ENCODE results near the gene TNS3. TPM values are rescaled to one million over a fixed set of nuclear protein-coding genes. Genes with fewer than 3 reads are reported as not detected.

Gene TNS3
- total RNA-seq, 1 donor from 2014 or later = 30.3 TPM

GRCh38 chr7:47496056-47496665 lies 85.8 kb downstream of the TNS3 start:
- Mint-ChIP-seq H3K4me3 (peak overlapping the region; percentile 60), H3K27me3 (no peaks in the 10 kb centered on the region), H3K4me1 (peaks cover 72% of the 10 kb centered on the region), H3K27ac (peak overlapping the region; percentile 83), H3K36me3 (ENCODE audit: low read depth) (peaks cover 4% of the 10 kb centered on the region), H3K9me3 (no peaks in the 10 kb centered on the region)
- ChIA-PET POLR2A (interaction anchor here (0.6 to 4.0 kb wide), 3 partner anchors 15 to 107 kb away, joined by 3 to 32 read pairs (median 7); no protein-coding TSS in a partner anchor), CTCF (interaction anchor here (1.0 to 2.8 kb wide), 4 partner anchors 8 to 323 kb away, joined by 3 to 11 read pairs (median 3); no protein-coding TSS in a partner anchor)
- intact Hi-C loops (cut with micrococcal nuclease) = loop anchor here (2.0 to 5.0 kb wide), 2 partner anchors 51 to 441 kb away; no protein-coding TSS in a partner anchor
- ATAC-seq (ENCODE audit: low read depth) = peak; percentile 13
- TF ChIP-seq CTCF (IDR thresholded peaks at IDR 0.05) = no peak
- no peak for DNase-seq

- no peak for DNase-seq
- H3K9me3 Mint-ChIP-seq = no peaks in the 10 kb centered on the region
- TF ChIP-seq CTCF (IDR thresholded peaks at IDR 0.05) = no peak
- ChIA-PET CTCF (interaction anchor here (1.5 to 2.1 kb wide), 2 partner anchors 10 to 14 kb away, joined by 4 to 5 read pairs; no protein-coding TSS in a partner anchor), POLR2A (interaction anchor here (0.6 to 0.8 kb wide), 2 partner anchors 10 to 13 kb away, joined by 3 read pairs; no protein-coding TSS in a partner anchor)
- peaks cover 4% of the 10 kb centered on the region for H3K36me3 Mint-ChIP-seq (ENCODE audit: low read depth)
- intact Hi-C loops (cut with micrococcal nuclease) = no loop called here
- H3K27me3 Mint-ChIP-seq = no peaks in the 10 kb centered on the region
- H3K27ac Mint-ChIP-seq = peak overlapping the region; percentile 57
- ATAC-seq (ENCODE audit: low read depth) = no peak
- peak overlapping the region; percentile 76 for H3K4me3 Mint-ChIP-seq
- H3K4me1 Mint-ChIP-seq = peaks cover 57% of the 10 kb centered on the region
Observed at GRCh38 chr7:47493976-47494911, 87.7 kb downstream of the TNS3 start.

GRCh38 chr7:47492716-47493325 lies 89.1 kb downstream of the TNS3 start:
- DNase-seq (no peak), ATAC-seq (ENCODE audit: low read depth) (no peak)
- no peaks in the 10 kb centered on the region for H3K27me3 Mint-ChIP-seq
- intact Hi-C loops (cut with micrococcal nuclease) = no loop called here
- no peak overlapping the region for H3K4me3 Mint-ChIP-seq
- no peak overlapping the region for H3K27ac Mint-ChIP-seq
- no peak for TF ChIP-seq CTCF (IDR thresholded peaks at IDR 0.05)
- ChIA-PET CTCF (no interaction called here), POLR2A (no interaction called here)
- peaks cover 4% of the 10 kb centered on the region for H3K36me3 Mint-ChIP-seq (ENCODE audit: low read depth)
- H3K9me3 Mint-ChIP-seq = no peaks in the 10 kb centered on the region
- peaks cover 48% of the 10 kb centered on the region for H3K4me1 Mint-ChIP-seq

- Mint-ChIP-seq H3K27ac (no peak overlapping the region), H3K4me1 (peaks cover 37% of the 10 kb centered on the region), H3K27me3 (no peaks in the 10 kb centered on the region), H3K36me3 (ENCODE audit: low read depth) (peaks cover 4% of the 10 kb centered on the region), H3K4me3 (no peak overlapping the region), H3K9me3 (no peaks in the 10 kb centered on the region)
- intact Hi-C loops (cut with micrococcal nuclease) = no loop called here
- ChIA-PET CTCF (no interaction called here), POLR2A (no interaction called here)
- TF ChIP-seq CTCF (IDR thresholded peaks at IDR 0.05) = no peak
- DNase-seq (no peak), ATAC-seq (ENCODE audit: low read depth) (no peak)
Observed at GRCh38 chr7:47490501-47491265, 91.2 kb downstream of the TNS3 start.

Measured in activated B cell treated with CpG ODN at 0.5 μM for 24 hours (primary cell).